SU-DHL-6 (cell line): ENCODE results near the gene ROBO2.

Experiments used
- H2AFZ ChIP-seq: fragments of 200-600 bp; sonication (generic); 2 replicates; pipeline ENCODE4 v1.6.1; 2014; ENCODE audit warnings: low read depth, mild to moderate bottlenecking, moderate library complexity, mixed read lengths, antibody characterized with exemption, low read length; ENCODE audit not compliant: severe bottlenecking
- H3F3A ChIP-seq: fragments of 200-600 bp; shearing (Covaris generic); 2 replicates; pipeline ENCODE4 v1.6.0; 2016; ENCODE audit warnings: antibody characterized with exemption, mild to moderate bottlenecking; ENCODE audit not compliant: insufficient read depth
- H3K27ac ChIP-seq: fragments of 200-600 bp; sonication (generic); 2 replicates; pipeline ENCODE4 v1.5.1; 2016; ENCODE audit warnings: low read depth, mild to moderate bottlenecking, low read length, moderate library complexity, mixed read lengths
- H3K27me3 ChIP-seq: fragments of 200-600 bp; sonication (generic), shearing (Covaris generic); 2 replicates; pipeline ENCODE4 v1.6.0; 2014; ENCODE audit warnings: mild to moderate bottlenecking, low read length
- H3K36me3 ChIP-seq: fragments of 200-600 bp; sonication (generic); 2 replicates; pipeline ENCODE4 v1.6.1; 2014; ENCODE audit warnings: mild to moderate bottlenecking, low read length, mixed read lengths
- H3K4me2 ChIP-seq: fragments of 300-600, 200-600 bp; shearing (Covaris generic), sonication (generic); 2 replicates; pipeline ENCODE4 v1.6.0; 2014; ENCODE audit warnings: low read length, low read depth, mild to moderate bottlenecking; ENCODE audit not compliant: poor library complexity, severe bottlenecking
- H3K4me3 ChIP-seq: fragments of 200-600 bp; sonication (generic); 2 replicates; pipeline ENCODE4 v1.5.1; 2014; ENCODE audit warnings: antibody characterized with exemption, low read length, mild to moderate bottlenecking, mixed read lengths; ENCODE audit not compliant: insufficient read depth, poor library complexity, severe bottlenecking
- H3K79me2 ChIP-seq: fragments of 200-600 bp; sonication (generic); 2 replicates; pipeline ENCODE4 v1.6.1; 2014; ENCODE audit warnings: mild to moderate bottlenecking, low read length, moderate library complexity; ENCODE audit not compliant: insufficient read depth
- H3K9ac ChIP-seq: fragments of 200-600 bp; sonication (generic); 2 replicates; pipeline ENCODE4 v1.7.0; 2014; ENCODE audit warnings: mild to moderate bottlenecking, low read length
- H3K9me2 ChIP-seq: fragments of 200-600 bp; sonication (generic); replicated peaks from 2 replicates; pipeline ENCODE4 v1.6.1; 2014; ENCODE audit warnings: low read length; ENCODE audit not compliant: insufficient read depth
- H3K9me3 ChIP-seq: fragments of 200-600 bp; sonication (generic); 2 replicates; pipeline ENCODE4 v1.6.1; 2014; ENCODE audit warnings: low read length, mixed read lengths; ENCODE audit not compliant: insufficient read depth
- H4K20me1 ChIP-seq: fragments of 200-600 bp; sonication (generic); 2 replicates; pipeline ENCODE4 v1.6.1; 2014; ENCODE audit warnings: low read depth, mild to moderate bottlenecking, antibody characterized with exemption, low read length, moderate library complexity, mixed read lengths
- CTCF ChIP-seq: fragments of 200-600 bp; sonication (generic); IDR thresholded peaks from one replicate; pipeline ENCODE4 v1.5.1; 2017; ENCODE audit warnings: antibody characterized with exemption, mild to moderate bottlenecking, low read length, moderate library complexity; ENCODE audit not compliant: insufficient read depth, poor library complexity, severe bottlenecking
- EZH2phosphoT487 ChIP-seq: fragments of 200-600 bp; sonication (generic), shearing (Covaris generic); conservative IDR thresholded peaks from 2 replicates; pipeline ENCODE4 v1.6.1; 2018; ENCODE audit warnings: mild to moderate bottlenecking, antibody characterized with exemption, low read length, moderate library complexity, mixed read lengths

ROBO2 gene

DNA sequence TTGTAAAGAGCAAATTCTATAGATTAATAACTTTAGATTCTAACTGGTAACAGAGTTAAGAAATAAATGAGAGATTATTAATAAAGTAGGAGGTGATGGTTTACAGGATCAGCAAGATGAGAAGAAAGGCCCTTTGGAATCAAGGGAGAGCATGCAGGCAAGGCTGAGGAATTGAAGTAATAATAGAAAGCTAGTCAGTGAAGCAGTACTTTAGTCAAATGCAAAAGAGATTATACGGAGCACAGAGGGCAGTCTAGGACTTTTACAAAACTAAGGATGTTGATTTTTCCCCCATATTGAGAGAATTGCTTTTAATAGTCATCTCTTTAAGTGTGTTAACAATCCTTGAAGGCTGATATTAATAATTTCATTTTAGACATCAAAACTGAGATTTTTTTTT is 146.4 kb downstream of the ROBO2 start:
- no peaks in the 10 kb centered on the region for H3K27me3 ChIP-seq
- no peaks in the 10 kb centered on the region for H3K79me2 ChIP-seq
- H3K9ac ChIP-seq = peak overlapping the region; percentile 52
- H3K9me2 ChIP-seq = no peaks in the 10 kb centered on the region
- H4K20me1 ChIP-seq = no peaks in the 10 kb centered on the region
- H3F3A ChIP-seq = peaks cover 37% of the 10 kb centered on the region
- TF ChIP-seq CTCF = no peak
- no peak for TF ChIP-seq EZH2phosphoT487
- H3K4me3 ChIP-seq = no peak overlapping the region
- peak overlapping the region; percentile 74 for H3K4me2 ChIP-seq
- no peaks in the 10 kb centered on the region for H3K36me3 ChIP-seq
- H3K9me3 ChIP-seq = no peaks in the 10 kb centered on the region
- peak overlapping the region; percentile 99; the same call in 1 of the 2 replicates for H3K27ac ChIP-seq
- H2AFZ ChIP-seq = peak overlapping the region; percentile 23

GRCh38 chr3:77186728-77187127 is 146.8 kb downstream of the ROBO2 start:
- Histone ChIP-seq H3K9ac (peak overlapping the region; percentile 52), H3K36me3 (no peaks in the 10 kb centered on the region), H3K4me2 (peak overlapping the region; percentile 74), H3K9me2 (no peaks in the 10 kb centered on the region), H3K79me2 (no peaks in the 10 kb centered on the region), H3K4me3 (no peak overlapping the region), H3F3A (peaks cover 41% of the 10 kb centered on the region), H4K20me1 (no peaks in the 10 kb centered on the region), H3K9me3 (no peaks in the 10 kb centered on the region), H3K27me3 (no peaks in the 10 kb centered on the region), H2AFZ (peak overlapping the region; percentile 23), H3K27ac (peak overlapping the region; percentile 99)
- TF ChIP-seq EZH2phosphoT487 (no peak), CTCF (no peak)

- no peak for TF ChIP-seq CTCF
- H3K79me2 ChIP-seq = no peaks in the 10 kb centered on the region
Measured at GRCh38 chr3:77188210-77188609, 148.3 kb downstream of the ROBO2 start.

GRCh38 chr3:77189258-77189657 is 149.4 kb downstream of the ROBO2 start:
- H3K27ac ChIP-seq = peak overlapping the region; percentile 99
- H3K27me3 ChIP-seq = no peaks in the 10 kb centered on the region
- H3K79me2 ChIP-seq = no peaks in the 10 kb centered on the region
- H3K4me3 ChIP-seq = no peak overlapping the region
- peak overlapping the region; percentile 52 for H3K9ac ChIP-seq
- no peaks in the 10 kb centered on the region for H3K9me2 ChIP-seq
- TF ChIP-seq EZH2phosphoT487 = no peak
- TF ChIP-seq CTCF = no peak
- H2AFZ ChIP-seq = no peak overlapping the region
- no peaks in the 10 kb centered on the region for H3K9me3 ChIP-seq
- H3K4me2 ChIP-seq = peak overlapping the region; percentile 74
- no peaks in the 10 kb centered on the region for H4K20me1 ChIP-seq
- H3F3A ChIP-seq = peaks cover 47% of the 10 kb centered on the region
- H3K36me3 ChIP-seq = no peaks in the 10 kb centered on the region

More at GRCh38 chr3:77188210-77188609, 148.3 kb downstream of the ROBO2 start:
- peak overlapping the region; percentile 74 for H3K4me2 ChIP-seq
- no peaks in the 10 kb centered on the region for H3K36me3 ChIP-seq
- no peaks in the 10 kb centered on the region for H3K9me3 ChIP-seq
- no peaks in the 10 kb centered on the region for H3K27me3 ChIP-seq
- H3K4me3 ChIP-seq = peak overlapping the region; percentile 27
- H3K9me2 ChIP-seq = no peaks in the 10 kb centered on the region
- H2AFZ ChIP-seq = no peak overlapping the region
- no peaks in the 10 kb centered on the region for H4K20me1 ChIP-seq
- H3K27ac ChIP-seq = peak overlapping the region; percentile 99
- peak overlapping the region; percentile 52 for H3K9ac ChIP-seq
- H3F3A ChIP-seq = peaks cover 47% of the 10 kb centered on the region
